Measurements from ENCODE around the gene TCF21.

- TF ChIP-seq CTCF (conservative IDR thresholded peaks at IDR 0.05) (no peak), EZH2 (IDR thresholded peaks at IDR 0.05; ENCODE audit: low read depth) (no peak)
These were observed 30.4 kb downstream of the TCF21 start for GRCh38 chr6:133919362-133919761.
